ENCODE measurements around the gene RERG. TPM values are rescaled to one million over a fixed set of nuclear protein-coding genes. Genes with fewer than 3 reads are reported as not detected.

Gene RERG
- total and polyA plus RNA-seq, 2 of the 4 experiments (the other 2 are of a cell fraction): not detected

GRCh38 chr12:15188127-15188526 lies 33.1 kb downstream of the RERG start:
- Histone ChIP-seq H3K9me3 (ENCODE audit: control insufficient read depth, insufficient read depth, low read length) (no peaks in the 10 kb centered on the region), H3K36me3 (ENCODE audit: control insufficient read depth, insufficient read depth, low read length) (no peaks in the 10 kb centered on the region), H4K5ac (ENCODE audit: low read depth, low read length) (no peak overlapping the region), H3K4me3 (ENCODE audit: insufficient read depth, low read depth, low read length) (no peak overlapping the region), H2AK5ac (ENCODE audit: low read depth, low read length) (no peak overlapping the region), H3K79me1 (ENCODE audit: low read depth in 1 of 2, low read length in 2 of 2) (no peaks in the 10 kb centered on the region), H3K14ac (replicated peaks; ENCODE audit: low read depth, low read length) (no peak overlapping the region), H4K20me1 (ENCODE audit: insufficient read depth, low read length) (no peaks in the 10 kb centered on the region), H2AFZ (replicated peaks; ENCODE audit: low read length, poor library complexity) (no peak overlapping the region), H3K18ac (ENCODE audit: low read depth, low read length) (no peak overlapping the region), H2BK15ac (ENCODE audit: low read depth, low read length) (no peak overlapping the region), H3K4ac (ENCODE audit: low read depth, low read length) (no peak overlapping the region), H3K27ac (ENCODE audit: insufficient read depth, low read length) (no peak overlapping the region), H3K9ac (ENCODE audit: low read depth, low read length) (no peak overlapping the region), H3K4me2 (ENCODE audit: low read depth, low read length) (no peak overlapping the region), H3K56ac (ENCODE audit: extremely low read depth, insufficient read depth, low read length) (no peak overlapping the region), H3K4me1 (ENCODE audit: control insufficient read depth, insufficient read depth, low read length) (no peaks in the 10 kb centered on the region), H4K8ac (ENCODE audit: low read depth in 2 of 2, low read length in 2 of 2) (no peak overlapping the region), H3K23ac (ENCODE audit: low read depth, low read length) (no peak overlapping the region), H4K91ac (ENCODE audit: insufficient read depth, low read depth, low read length) (no peak overlapping the region), H2BK20ac (ENCODE audit: low read depth, low read length) (no peak overlapping the region), H2BK120ac (ENCODE audit: low read depth, low read length) (no peak overlapping the region), H2AK9ac (replicated peaks; ENCODE audit: low read depth, low read length, poor library complexity) (no peak overlapping the region), H3K9me1 (ENCODE audit: insufficient read depth, low read length) (no peaks in the 10 kb centered on the region), H3K27me3 (ENCODE audit: control insufficient read depth, insufficient read depth, low read length) (no peaks in the 10 kb centered on the region), H2BK5ac (ENCODE audit: low read depth, low read length, poor library complexity, severe bottlenecking) (no peak overlapping the region)
- POLR2A ChIA-PET (ENCODE audit: unreplicated experiment): no interaction called here
- no peak for TF ChIP-seq NFE2L2 (IDR thresholded peaks at IDR 0.05; ENCODE audit: low read depth, low read length)
- TF ChIP-seq USF2 (IDR thresholded peaks at IDR 0.05; ENCODE audit: low read depth, low read length): no peak
- TF ChIP-seq POLR2A (IDR thresholded peaks at IDR 0.05; ENCODE audit: low read depth, low read length): no peak
- no peak for TF ChIP-seq CEBPB (IDR thresholded peaks at IDR 0.05; ENCODE audit: low read depth, low read length)
- TF ChIP-seq RCOR1 (IDR thresholded peaks at IDR 0.05; ENCODE audit: insufficient replicate concordance, low read length): no peak
- TF ChIP-seq RFX5 (IDR thresholded peaks at IDR 0.05; ENCODE audit: low read depth, low read length): no peak
- TF ChIP-seq MAZ (IDR thresholded peaks at IDR 0.05; ENCODE audit: borderline replicate concordance, low read depth, low read length): no peak
- TF ChIP-seq RAD21 (IDR thresholded peaks at IDR 0.05; ENCODE audit: low read length): no peak
- TF ChIP-seq, protein P1, sequence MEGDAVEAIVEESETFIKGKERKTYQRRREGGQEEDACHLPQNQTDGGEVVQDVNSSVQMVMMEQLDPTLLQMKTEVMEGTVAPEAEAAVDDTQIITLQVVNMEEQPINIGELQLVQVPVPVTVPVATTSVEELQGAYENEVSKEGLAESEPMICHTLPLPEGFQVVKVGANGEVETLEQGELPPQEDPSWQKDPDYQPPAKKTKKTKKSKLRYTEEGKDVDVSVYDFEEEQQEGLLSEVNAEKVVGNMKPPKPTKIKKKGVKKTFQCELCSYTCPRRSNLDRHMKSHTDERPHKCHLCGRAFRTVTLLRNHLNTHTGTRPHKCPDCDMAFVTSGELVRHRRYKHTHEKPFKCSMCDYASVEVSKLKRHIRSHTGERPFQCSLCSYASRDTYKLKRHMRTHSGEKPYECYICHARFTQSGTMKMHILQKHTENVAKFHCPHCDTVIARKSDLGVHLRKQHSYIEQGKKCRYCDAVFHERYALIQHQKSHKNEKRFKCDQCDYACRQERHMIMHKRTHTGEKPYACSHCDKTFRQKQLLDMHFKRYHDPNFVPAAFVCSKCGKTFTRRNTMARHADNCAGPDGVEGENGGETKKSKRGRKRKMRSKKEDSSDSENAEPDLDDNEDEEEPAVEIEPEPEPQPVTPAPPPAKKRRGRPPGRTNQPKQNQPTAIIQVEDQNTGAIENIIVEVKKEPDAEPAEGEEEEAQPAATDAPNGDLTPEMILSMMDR (conservative IDR thresholded peaks at IDR 0.05; ENCODE audit: low read depth, low read length): no peak
- no peak for TF ChIP-seq ELK1 (IDR thresholded peaks at IDR 0.05; ENCODE audit: borderline replicate concordance, low read depth, low read length)
- no peak for TF ChIP-seq MXI1 (IDR thresholded peaks at IDR 0.05; ENCODE audit: borderline replicate concordance, low read depth, low read length)
- dilution Hi-C loops (cut with HindIII; ENCODE audit: low sequenced_read_pairs, unreplicated experiment) (no loop called here), intact Hi-C loops (cut with micrococcal nuclease) (no loop called here), in situ Hi-C loops (cut with MboI; ENCODE audit: low sequenced_read_pairs) (no loop called here)
- WGBS, 2 experiments (ENCODE audit: extremely low coverage in 2 of 2, insufficient read length in 1 of 2): no CpG with 5 or more reads among the region's 3 CpGs
- CTCF ChIA-PET: no interaction called here
- no TSS peak for BruUV-seq (replicated peaks)
- no peak for ATAC-seq (ENCODE audit: low read depth)
- no peak for DNase-seq

Data from IMR-90 (cell line).